GM23338 (cell line): ENCODE measurements around the gene ENPP5. TPM values are rescaled to one million over a fixed set of nuclear protein-coding genes. Genes with fewer than 3 reads are reported as not detected.

Source experiments
- ATAC-seq: fragments of 200-7000 bp; cut with Tn5 transposase; 3 replicates; pipeline ENCODE4 v1.9.1; 2020
- DNase-seq: peaks from one replicate; pipeline ENCODE4 v3.0.0-alpha.2; 2015; ENCODE audit warnings: low spot score
- H2AFZ ChIP-seq: fragments of 200-600 bp; sonication (generic); 2 replicates; pipeline ENCODE4 v1.8.0; 2016; ENCODE audit warnings: antibody characterized with exemption, mild to moderate bottlenecking, moderate library complexity
- H3F3A ChIP-seq: fragments of 200-600 bp; sonication (generic); replicated peaks from 2 replicates; pipeline ENCODE4 v1.8.0; 2017; ENCODE audit warnings: antibody characterized with exemption, mixed run types, low read depth
- H3K27ac ChIP-seq: fragments of 200-600 bp; sonication (generic); 2 replicates; pipeline ENCODE4 v1.6.1; 2016; ENCODE audit warnings: low read depth
- H3K27me3 ChIP-seq: fragments of 200-600 bp; sonication (generic); 2 replicates; pipeline ENCODE4 v1.8.0; 2016; ENCODE audit warnings: mild to moderate bottlenecking, mixed run types, moderate library complexity; ENCODE audit not compliant: insufficient read depth
- H3K36me3 ChIP-seq: fragments of 200-600 bp; sonication (generic); 2 replicates; pipeline ENCODE4 v1.8.0; 2016; ENCODE audit warnings: mild to moderate bottlenecking; ENCODE audit not compliant: insufficient read depth
- H3K4me1 ChIP-seq: fragments of 200-600 bp; sonication (generic); 2 replicates; pipeline ENCODE4 v1.8.0; 2016; ENCODE audit warnings: mild to moderate bottlenecking, moderate library complexity; ENCODE audit not compliant: insufficient read depth
- H3K4me2 ChIP-seq: fragments of 200-600 bp; sonication (generic); 2 replicates; pipeline ENCODE4 v1.7.1; 2017; ENCODE audit warnings: mixed run types
- H3K4me3 ChIP-seq: fragments of 200-600 bp; sonication (generic); 2 replicates; pipeline ENCODE4 v1.6.1; 2016; ENCODE audit warnings: mixed run types
- H3K79me2 ChIP-seq: fragments of 200-600 bp; sonication (generic); replicated peaks from 2 replicates; pipeline ENCODE4 v1.8.0; 2017; ENCODE audit warnings: mild to moderate bottlenecking; ENCODE audit not compliant: insufficient read depth
- H3K9me2 ChIP-seq: fragments of 200-600 bp; sonication (generic); 2 replicates; pipeline ENCODE4 v1.8.0; 2017; ENCODE audit not compliant: insufficient read depth
- H4K20me1 ChIP-seq: fragments of 200-600 bp; sonication (generic); replicated peaks from 2 replicates; pipeline ENCODE4 v1.8.0; 2017; ENCODE audit warnings: mild to moderate bottlenecking; ENCODE audit not compliant: insufficient read depth
- H3K27ac Mint-ChIP-seq: 2 replicates; pipeline ENCODE4 v1.8.0; 2020; ENCODE audit warnings: inconsistent platforms, mild to moderate bottlenecking, moderate library complexity, mixed read lengths
- H3K27me3 Mint-ChIP-seq: 3 replicates; pipeline ENCODE4 v1.8.0; 2022; ENCODE audit warnings: low read depth, mild to moderate bottlenecking, moderate library complexity, mixed read lengths, inconsistent platforms; ENCODE audit not compliant: insufficient read depth, poor library complexity
- H3K36me3 Mint-ChIP-seq: 3 replicates; pipeline ENCODE4 v1.8.0; 2021; ENCODE audit warnings: low read depth, mild to moderate bottlenecking, inconsistent platforms, moderate library complexity, mixed read lengths
- H3K4me1 Mint-ChIP-seq: 3 replicates; pipeline ENCODE4 v1.8.0; 2020; ENCODE audit warnings: mild to moderate bottlenecking, inconsistent platforms, mixed read lengths
- H3K4me3 Mint-ChIP-seq: 3 replicates; pipeline ENCODE4 v1.8.0; 2021; ENCODE audit warnings: moderate library complexity, mild to moderate bottlenecking, inconsistent platforms, mixed read lengths
- H3K9me3 Mint-ChIP-seq: 3 replicates; pipeline ENCODE4 v1.8.0; 2020; ENCODE audit warnings: moderate library complexity, mild to moderate bottlenecking, inconsistent platforms, mixed read lengths
- CREB1 ChIP-seq: fragments of 250-450 bp; sonication (Bioruptor Pico); IDR thresholded peaks from 2 replicates; pipeline ENCODE4 v1.5.0; 2020; ENCODE audit warnings: low read depth, mild to moderate bottlenecking, moderate library complexity
- EZH2 ChIP-seq: fragments of 200-600 bp; sonication (generic); IDR thresholded peaks from one replicate; pipeline ENCODE4 v1.8.0; 2017; ENCODE audit warnings: antibody characterized with exemption, mild to moderate bottlenecking, low read depth; ENCODE audit not compliant: unreplicated experiment
- EZH2phosphoT487 ChIP-seq: fragments of 200-600 bp; sonication (generic); IDR thresholded peaks from one replicate; pipeline ENCODE4 v1.8.1; 2018; ENCODE audit warnings: antibody characterized with exemption; ENCODE audit not compliant: unreplicated experiment
- JUNB ChIP-seq: IDR thresholded peaks from one replicate; pipeline ENCODE4 v1.6.1; 2016; ENCODE audit warnings: antibody characterized with exemption; ENCODE audit not compliant: unreplicated experiment
- NANOG ChIP-seq: IDR thresholded peaks from 2 replicates; pipeline ENCODE4 v1.6.1; 2016; ENCODE audit warnings: antibody characterized with exemption, borderline replicate concordance
- POLR2AphosphoS5 ChIP-seq: IDR thresholded peaks from 2 replicates; pipeline ENCODE4 v1.6.1; 2016; ENCODE audit warnings: antibody characterized with exemption, low read depth
- REST ChIP-seq: IDR thresholded peaks from one replicate; pipeline ENCODE4 v1.6.1; 2018; ENCODE audit warnings: antibody characterized with exemption; ENCODE audit not compliant: unreplicated experiment
- STAT1 ChIP-seq: IDR thresholded peaks from one replicate; pipeline ENCODE4 v1.6.1; 2016; ENCODE audit warnings: antibody characterized with exemption; ENCODE audit not compliant: unreplicated experiment
- ZNF114 ChIP-seq: fragments of 250-450 bp; sonication (Bioruptor Pico); IDR thresholded peaks from 2 replicates; pipeline ENCODE4 v1.5.0; 2020; ENCODE audit warnings: mild to moderate bottlenecking, moderate library complexity
- ZNF331 ChIP-seq: fragments of 250-450 bp; sonication (Bioruptor Pico); IDR thresholded peaks from 2 replicates; pipeline ENCODE4 v1.5.0; 2020; ENCODE audit warnings: low read depth, mild to moderate bottlenecking, moderate library complexity
- ZNF462 ChIP-seq: fragments of 250-450 bp; sonication (Bioruptor Pico); IDR thresholded peaks from 2 replicates; pipeline ENCODE4 v1.5.0; 2020; ENCODE audit warnings: mild to moderate bottlenecking, moderate library complexity
- polyA plus RNA-seq: library from polyadenylated mRNA; unstranded; fragments of >200 nt; fragmentation: Nextera tagmentation; extraction: Ambion mirVana; gene quantifications from 2 replicates; pipeline ENCODE4 v1.2.1, GENCODE V29; 2016
- total RNA-seq: library from RNA; depleted of rRNA; stranded (reverse); fragments of >200 nt; shearing (Covaris generic); gene quantifications from 2 replicates; pipeline ENCODE4 v1.2.3, GENCODE V29; 2014
- TF ChIP-seq, protein P1 (sequence below), 2 experiments: fragments of 200-600 bp in 1 of 2; sonication (generic) in 1 of 2; conservative IDR thresholded peaks; 2 replicates each; pipeline versions ENCODE4 v1.5.1 to v1.6.1; 2016 to 2017; ENCODE audit warnings: antibody characterized with exemption in 2 of 2, low read depth in 2 of 2, mild to moderate bottlenecking in 2 of 2, moderate library complexity in 1 of 2
- TF ChIP-seq, protein P2 (sequence below): IDR thresholded peaks from 2 replicates; pipeline ENCODE4 v1.6.1; 2016; ENCODE audit warnings: antibody characterized with exemption

Gene ENPP5
- total and polyA plus RNA-seq, 2 experiments from 2014 or later: 8.5 to 13.0 TPM

GRCh38 chr6:46215777-46216176 is 45.0 kb upstream of the ENPP5 start:
- ATAC-seq: no peak
- Histone ChIP-seq H3K4me1 (no peaks in the 10 kb centered on the region; the same call in 1 of the 2 replicates), H3K4me2 (no peak overlapping the region), H2AFZ (no peak overlapping the region), H3K27ac (no peak overlapping the region), H3K4me3 (no peak overlapping the region), H3K9me2 (peaks cover 5% of the 10 kb centered on the region; the same call in 1 of the 2 replicates), H3F3A (no peaks in the 10 kb centered on the region), H3K27me3 (no peaks in the 10 kb centered on the region), H4K20me1 (no peaks in the 10 kb centered on the region; the same call in 1 of the 2 replicates), H3K36me3 (no peaks in the 10 kb centered on the region), H3K79me2 (no peaks in the 10 kb centered on the region)
- Mint-ChIP-seq H3K27ac (no peak overlapping the region), H3K36me3 (no peaks in the 10 kb centered on the region), H3K4me3 (no peak overlapping the region), H3K27me3 (peaks cover 11% of the 10 kb centered on the region), H3K4me1 (peaks cover 9% of the 10 kb centered on the region), H3K9me3 (no peaks in the 10 kb centered on the region)
- DNase-seq: no peak
- TF ChIP-seq POLR2AphosphoS5 (no peak), EZH2 (no peak), STAT1 (no peak), NANOG (no peak), JUNB (no peak), ZNF462 (CRISPR knock-in tag) (no peak), ZNF114 (no peak), REST (no peak), ZNF331 (no peak), CREB1 (no peak), EZH2phosphoT487 (no peak)
- TF ChIP-seq, protein P1, sequence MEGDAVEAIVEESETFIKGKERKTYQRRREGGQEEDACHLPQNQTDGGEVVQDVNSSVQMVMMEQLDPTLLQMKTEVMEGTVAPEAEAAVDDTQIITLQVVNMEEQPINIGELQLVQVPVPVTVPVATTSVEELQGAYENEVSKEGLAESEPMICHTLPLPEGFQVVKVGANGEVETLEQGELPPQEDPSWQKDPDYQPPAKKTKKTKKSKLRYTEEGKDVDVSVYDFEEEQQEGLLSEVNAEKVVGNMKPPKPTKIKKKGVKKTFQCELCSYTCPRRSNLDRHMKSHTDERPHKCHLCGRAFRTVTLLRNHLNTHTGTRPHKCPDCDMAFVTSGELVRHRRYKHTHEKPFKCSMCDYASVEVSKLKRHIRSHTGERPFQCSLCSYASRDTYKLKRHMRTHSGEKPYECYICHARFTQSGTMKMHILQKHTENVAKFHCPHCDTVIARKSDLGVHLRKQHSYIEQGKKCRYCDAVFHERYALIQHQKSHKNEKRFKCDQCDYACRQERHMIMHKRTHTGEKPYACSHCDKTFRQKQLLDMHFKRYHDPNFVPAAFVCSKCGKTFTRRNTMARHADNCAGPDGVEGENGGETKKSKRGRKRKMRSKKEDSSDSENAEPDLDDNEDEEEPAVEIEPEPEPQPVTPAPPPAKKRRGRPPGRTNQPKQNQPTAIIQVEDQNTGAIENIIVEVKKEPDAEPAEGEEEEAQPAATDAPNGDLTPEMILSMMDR (conservative IDR thresholded peaks at IDR 0.05; ENCODE audit: low read depth in 2 of 2): no peak
- TF ChIP-seq, protein P2, sequence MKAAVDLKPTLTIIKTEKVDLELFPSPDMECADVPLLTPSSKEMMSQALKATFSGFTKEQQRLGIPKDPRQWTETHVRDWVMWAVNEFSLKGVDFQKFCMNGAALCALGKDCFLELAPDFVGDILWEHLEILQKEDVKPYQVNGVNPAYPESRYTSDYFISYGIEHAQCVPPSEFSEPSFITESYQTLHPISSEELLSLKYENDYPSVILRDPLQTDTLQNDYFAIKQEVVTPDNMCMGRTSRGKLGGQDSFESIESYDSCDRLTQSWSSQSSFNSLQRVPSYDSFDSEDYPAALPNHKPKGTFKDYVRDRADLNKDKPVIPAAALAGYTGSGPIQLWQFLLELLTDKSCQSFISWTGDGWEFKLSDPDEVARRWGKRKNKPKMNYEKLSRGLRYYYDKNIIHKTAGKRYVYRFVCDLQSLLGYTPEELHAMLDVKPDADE: no peak
